GM19025 (cell line): ENCODE data around the gene SMPDL3B.

Experiments
- ATAC-seq: cut with Tn5 transposase; IDR thresholded peaks from one replicate; pipeline ENCODE4 v1.9.1; 2021; ENCODE audit warnings: mild to moderate bottlenecking, low read depth, moderate library complexity; ENCODE audit not compliant: unreplicated experiment

Gene SMPDL3B

GRCh38 chr1:27934818-27935549 is at the start of gene SMPDL3B:
TSS of gene SMPDL3B (plus strand) at chr1:27935000. CDS start at chr1:27935184, 184 bp downstream.
- ATAC-seq = no peak

GRCh38 chr1:27885114-27885528 is 49.7 kb upstream of the SMPDL3B start:
- ATAC-seq = no peak

- no peak for ATAC-seq
These were observed 49.0 kb upstream of the SMPDL3B start for GRCh38 chr1:27885621-27886352.

GRCh38 chr1:27886353-27886679 is 48.5 kb upstream of the SMPDL3B start:
- no peak for ATAC-seq

- ATAC-seq = no peak
These were observed 48.1 kb upstream of the SMPDL3B start for GRCh38 chr1:27886744-27887143.

GRCh38 chr1:27887215-27888021 is 47.4 kb upstream of the SMPDL3B start:
- no peak for ATAC-seq

GRCh38 chr1:27889506-27889905 is 45.3 kb upstream of the SMPDL3B start:
- ATAC-seq = no peak

GRCh38 chr1:27891196-27891889 is 43.5 kb upstream of the SMPDL3B start:
- no peak for ATAC-seq

GRCh38 chr1:27894521-27894920 is 40.3 kb upstream of the SMPDL3B start:
- no peak for ATAC-seq

- no peak for ATAC-seq
These were observed 28.0 kb upstream of the SMPDL3B start for GRCh38 chr1:27906759-27907158.

- no peak for ATAC-seq
These were observed 22.4 kb upstream of the SMPDL3B start for GRCh38 chr1:27912429-27912828.

- no peak for ATAC-seq
These were observed 19.7 kb upstream of the SMPDL3B start for GRCh38 chr1:27915082-27915575.

- no peak for ATAC-seq
These were observed 12.5 kb upstream of the SMPDL3B start for GRCh38 chr1:27922272-27922671.

GRCh38 chr1:27928216-27928954 is 6.4 kb upstream of the SMPDL3B start:
- no peak for ATAC-seq

- ATAC-seq = no peak
These were observed 3.6 kb upstream of the SMPDL3B start for GRCh38 chr1:27931184-27931583.

- ATAC-seq = no peak
These were observed 3.0 kb upstream of the SMPDL3B start for GRCh38 chr1:27931759-27932158.

GRCh38 chr1:27935721-27936120 is 921 bp downstream of the SMPDL3B start:
- ATAC-seq = no peak

GRCh38 chr1:27936370-27936769 is 1.6 kb downstream of the SMPDL3B start:
- ATAC-seq = no peak

- no peak for ATAC-seq
These were observed 2.7 kb downstream of the SMPDL3B start for GRCh38 chr1:27937524-27937836.

- no peak for ATAC-seq
These were observed 3.7 kb downstream of the SMPDL3B start for GRCh38 chr1:27938488-27938887.
